Astrocyte of the spinal cord (primary cell): ENCODE results near the gene GPR107.
A peak's percentile ranks its signal among the peaks of the same experiment; 100 is the strongest.

Experiments
- DNase-seq: peaks from one replicate; pipeline ENCODE4 v3.0.0; 2011; ENCODE audit warnings: low read depth, low spot score
- H3K4me3 ChIP-seq: 2 replicates; pipeline ENCODE4 v1.5.1; 2011; ENCODE audit warnings: low read depth, mild to moderate bottlenecking, low read length, moderate library complexity
- in situ Hi-C: cut with HindIII; loops from 2 replicates; pipeline ENCODE4 v1.10.0; 2017; ENCODE audit warnings: low sequenced_read_pairs
- TF ChIP-seq, protein P1 (sequence below): IDR thresholded peaks from 2 replicates; pipeline ENCODE4 v1.5.1; 2012; ENCODE audit warnings: low read depth, mild to moderate bottlenecking, low read length, inconsistent platforms

GPR107 gene

DNA sequence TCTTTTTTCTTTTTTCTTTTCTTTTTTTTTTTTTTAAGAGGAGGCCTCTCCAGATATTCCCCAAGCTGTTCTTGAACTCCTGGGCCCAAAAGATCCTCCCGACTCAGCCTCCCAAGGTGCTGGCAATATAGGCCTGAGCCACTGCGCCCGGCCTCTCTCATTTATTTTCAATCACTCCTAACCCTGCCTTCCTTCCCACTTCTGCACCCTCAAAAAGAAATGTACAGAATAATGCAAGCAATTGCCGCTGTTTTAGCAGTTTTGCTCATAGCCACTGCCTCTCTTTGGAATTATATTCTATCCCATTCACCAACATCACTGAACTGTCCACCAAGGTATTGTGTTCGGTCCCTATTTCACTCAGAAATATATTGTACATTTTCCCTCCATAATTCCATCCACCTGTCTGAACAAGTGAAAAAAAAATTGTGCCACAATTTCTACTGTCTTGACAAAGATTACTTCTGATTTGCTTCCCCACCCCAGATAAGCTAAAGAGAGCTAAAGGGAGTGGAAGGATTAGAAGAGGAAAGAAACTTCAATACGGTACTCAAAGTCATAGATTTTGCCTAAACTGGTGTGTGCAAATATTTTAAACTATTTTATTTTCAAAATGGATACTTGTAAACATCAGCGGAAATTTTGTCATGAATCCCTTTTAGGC lies 12.6 kb upstream of the GPR107 start:
- H3K4me3 ChIP-seq, result peak overlapping the region; percentile 84
- in situ Hi-C loops, result no loop called here
- TF ChIP-seq, protein P1, sequence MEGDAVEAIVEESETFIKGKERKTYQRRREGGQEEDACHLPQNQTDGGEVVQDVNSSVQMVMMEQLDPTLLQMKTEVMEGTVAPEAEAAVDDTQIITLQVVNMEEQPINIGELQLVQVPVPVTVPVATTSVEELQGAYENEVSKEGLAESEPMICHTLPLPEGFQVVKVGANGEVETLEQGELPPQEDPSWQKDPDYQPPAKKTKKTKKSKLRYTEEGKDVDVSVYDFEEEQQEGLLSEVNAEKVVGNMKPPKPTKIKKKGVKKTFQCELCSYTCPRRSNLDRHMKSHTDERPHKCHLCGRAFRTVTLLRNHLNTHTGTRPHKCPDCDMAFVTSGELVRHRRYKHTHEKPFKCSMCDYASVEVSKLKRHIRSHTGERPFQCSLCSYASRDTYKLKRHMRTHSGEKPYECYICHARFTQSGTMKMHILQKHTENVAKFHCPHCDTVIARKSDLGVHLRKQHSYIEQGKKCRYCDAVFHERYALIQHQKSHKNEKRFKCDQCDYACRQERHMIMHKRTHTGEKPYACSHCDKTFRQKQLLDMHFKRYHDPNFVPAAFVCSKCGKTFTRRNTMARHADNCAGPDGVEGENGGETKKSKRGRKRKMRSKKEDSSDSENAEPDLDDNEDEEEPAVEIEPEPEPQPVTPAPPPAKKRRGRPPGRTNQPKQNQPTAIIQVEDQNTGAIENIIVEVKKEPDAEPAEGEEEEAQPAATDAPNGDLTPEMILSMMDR, result no peak
- no peak for DNase-seq

DNA sequence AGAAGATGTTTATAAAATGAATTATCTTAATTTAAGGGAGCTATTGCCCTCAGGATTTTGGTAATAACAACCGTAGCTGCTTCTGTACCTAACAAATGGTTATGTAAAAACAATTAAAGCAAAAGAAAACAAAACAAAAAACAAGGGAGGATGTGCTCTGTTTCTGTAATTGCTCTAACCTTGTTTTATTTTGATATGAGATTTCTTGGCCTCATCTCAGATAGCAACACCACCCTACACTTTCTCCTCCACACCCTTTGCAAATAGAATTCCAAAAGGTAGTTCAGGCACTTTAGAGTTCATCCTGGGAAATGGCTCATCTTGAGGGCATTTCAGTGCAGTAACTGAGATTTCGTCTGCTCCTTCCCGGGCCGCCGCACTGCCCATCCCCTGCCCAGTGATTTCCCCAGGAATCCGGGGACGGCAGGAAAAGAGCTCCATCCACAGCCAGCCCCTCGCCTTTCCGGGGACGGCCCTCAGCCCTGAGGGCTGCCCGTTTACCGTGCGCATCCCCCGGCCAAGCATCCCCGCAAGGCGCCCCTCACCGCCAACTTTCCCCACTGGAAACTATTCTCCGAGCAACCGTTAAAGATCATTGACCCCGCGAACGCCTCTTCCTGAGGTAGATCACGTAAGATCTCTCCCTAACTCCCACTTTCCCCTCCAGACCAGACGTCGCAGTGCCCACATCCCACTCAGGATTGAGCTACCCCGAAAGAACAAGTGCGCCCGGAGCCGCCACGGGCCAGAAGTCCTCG lies 11.9 kb upstream of the GPR107 start:
- H3K4me3 ChIP-seq, result peak overlapping the region; percentile 84
- in situ Hi-C loops, result no loop called here
- TF ChIP-seq, protein P1, result no peak
- DNase-seq, result no peak

DNA sequence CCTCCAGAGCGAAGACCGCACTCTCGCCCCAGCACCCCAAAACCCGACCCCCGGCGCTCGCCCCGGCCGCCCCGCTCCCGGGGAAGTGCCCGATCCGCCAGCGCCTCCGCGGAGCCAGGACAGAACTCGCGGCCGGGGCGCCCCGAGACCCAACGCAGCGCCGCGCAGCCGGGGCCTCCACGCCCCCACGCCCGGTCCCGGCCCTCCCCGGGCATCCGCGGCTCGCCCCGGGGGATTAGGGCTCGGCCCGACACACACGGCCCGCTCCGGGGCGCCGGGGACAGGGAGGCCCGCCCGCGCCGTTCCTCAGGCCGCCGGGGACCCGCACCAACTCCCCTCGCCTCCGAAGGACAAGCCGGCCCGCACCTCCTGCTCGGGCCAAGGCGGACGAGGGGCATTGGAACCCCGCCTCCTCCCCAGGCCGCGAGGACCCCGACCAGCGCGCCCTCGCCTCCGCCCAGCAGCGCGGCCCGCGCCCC lies 11.3 kb upstream of the GPR107 start:
- H3K4me3 ChIP-seq, result peak overlapping the region; percentile 84
- in situ Hi-C loops, result no loop called here
- no peak for DNase-seq
- TF ChIP-seq, protein P1, result no peak

DNA sequence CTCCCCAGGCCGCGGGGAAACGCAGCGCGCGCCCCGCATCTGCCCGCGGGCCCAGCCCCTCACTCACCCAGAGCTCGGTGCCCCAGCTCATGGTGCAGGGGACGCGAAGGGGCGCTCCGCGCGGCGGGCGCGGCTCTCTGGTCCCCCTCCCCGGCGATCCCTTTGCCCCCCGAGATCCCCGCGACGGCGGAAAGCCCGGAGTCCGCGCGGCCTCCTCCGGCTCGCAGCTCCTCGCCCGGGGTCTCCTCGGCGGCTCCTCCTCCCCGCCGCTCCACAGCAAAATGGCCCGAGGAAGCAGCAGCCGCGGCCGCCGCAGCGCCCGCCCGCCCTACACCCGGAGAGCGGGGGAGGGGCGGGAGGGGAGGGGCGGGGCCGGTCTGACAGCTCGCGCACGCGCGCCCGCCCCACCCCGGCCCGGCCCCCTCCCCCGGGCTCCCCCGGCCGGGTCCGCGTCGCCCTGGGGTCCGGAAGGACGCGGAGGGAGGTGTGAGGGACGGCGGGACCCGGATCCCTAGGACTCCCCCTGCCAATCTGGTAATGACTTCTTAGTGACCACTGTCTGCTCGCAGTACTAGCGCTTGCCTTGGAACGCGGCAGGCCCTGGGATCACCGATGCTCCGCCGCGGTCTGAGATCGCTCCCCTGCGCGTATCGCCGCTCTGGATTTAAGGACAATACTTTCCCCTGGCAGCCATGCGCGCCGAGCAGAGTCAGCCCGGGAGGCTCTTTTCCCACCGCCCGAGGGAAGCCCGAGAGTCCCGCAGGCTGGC lies 10.6 kb upstream of the GPR107 start, which contains the start of gene FNBP1:
TSS of gene FNBP1 (minus strand) at position 305 of the 769 bp plus-strand sequence. CDS start at position 91, 214 bp downstream.
- TF ChIP-seq, protein P1, result no peak
- H3K4me3 ChIP-seq, result peak within 1 kb of the TSS; percentile 84
- in situ Hi-C loops, result no loop called here
- DNase-seq, result peak; percentile 83

DNA sequence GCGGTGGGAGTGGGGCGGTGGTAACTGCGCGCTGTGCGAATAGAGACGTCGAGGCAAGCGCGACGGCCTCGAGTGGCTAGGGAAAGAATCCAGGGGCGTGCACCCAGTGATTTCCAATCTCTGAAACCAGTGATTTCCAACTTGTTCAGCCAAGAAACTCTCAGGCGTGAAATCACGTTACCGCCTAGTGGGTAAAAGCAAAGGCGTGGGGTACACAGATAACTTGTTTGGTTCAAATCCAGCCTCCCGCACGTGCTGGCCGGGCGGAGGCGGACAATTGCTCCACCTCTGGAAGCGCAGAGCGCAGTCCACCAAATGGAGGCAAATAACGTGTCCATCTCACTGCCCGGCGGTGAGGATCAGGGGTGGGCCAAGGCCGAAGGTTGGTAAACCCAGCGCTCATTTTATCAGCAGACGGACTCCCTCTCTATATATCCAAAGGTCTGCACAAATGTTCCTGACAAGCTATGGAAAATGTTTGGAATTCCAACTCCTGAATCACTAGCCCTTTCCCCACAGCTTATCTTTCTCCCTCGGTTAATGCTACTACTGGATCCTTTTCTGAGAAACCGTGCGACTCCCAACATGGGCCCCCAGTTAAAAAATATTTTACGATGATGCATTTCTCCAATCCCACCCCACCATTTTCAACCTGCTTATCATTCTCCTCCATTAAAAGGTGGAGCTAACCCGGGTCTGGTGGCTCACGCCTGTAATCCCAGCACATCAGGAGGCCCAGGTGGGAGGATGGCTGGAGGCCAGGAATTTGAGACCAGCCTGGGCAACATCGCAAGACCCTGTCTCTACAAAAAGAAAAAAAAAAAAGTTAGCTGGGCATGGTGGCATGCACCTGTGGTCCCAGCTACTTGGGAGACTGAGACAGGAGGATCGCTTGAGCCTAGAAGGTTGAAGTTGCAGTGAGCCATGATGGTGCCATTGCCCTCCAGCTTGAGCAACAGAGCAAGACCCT lies 9.8 kb upstream of the GPR107 start:
- TF ChIP-seq, protein P1, result peak; percentile 24
- in situ Hi-C loops, result no loop called here
- H3K4me3 ChIP-seq, result peak overlapping the region; percentile 84
- no peak for DNase-seq
